Neuronal stem cell (in vitro differentiated cells): Measurements from ENCODE around the gene NOL6. TPM values are rescaled to one million over a fixed set of nuclear protein-coding genes. Genes with fewer than 3 reads are reported as not detected.
"Not testable (repeated sequence)": the region's sequence is repeated elsewhere in the genome, so short reads cannot be mapped to it uniquely, and the experiment has no call there.

Source experiments
- DNase-seq: peaks from one replicate; pipeline ENCODE4 v3.0.0-alpha.2; 2013; ENCODE audit warnings: low spot score
- H2AFZ ChIP-seq: one replicate; pipeline ENCODE4 v1.6.1; 2013; ENCODE audit warnings: mild to moderate bottlenecking, low read length, inconsistent platforms
- H2AK5ac ChIP-seq: 2 replicates; pipeline ENCODE4 v1.6.1; 2013; ENCODE audit warnings: low read depth, mild to moderate bottlenecking, inconsistent platforms, low read length, moderate library complexity, mixed read lengths
- H2BK120ac ChIP-seq: 2 replicates; pipeline ENCODE4 v1.6.1; 2013; ENCODE audit warnings: low read depth, mild to moderate bottlenecking, inconsistent platforms, low read length, moderate library complexity, mixed read lengths
- H2BK12ac ChIP-seq: one replicate; pipeline ENCODE4 v1.6.1; 2013; ENCODE audit warnings: low read length, inconsistent platforms
- H2BK15ac ChIP-seq: 2 replicates; pipeline ENCODE4 v1.6.1; 2013; ENCODE audit warnings: mild to moderate bottlenecking, low read length, inconsistent platforms, mixed read lengths
- H2BK5ac ChIP-seq: one replicate; pipeline ENCODE4 v1.6.1; 2013; ENCODE audit warnings: inconsistent platforms, mild to moderate bottlenecking, low read length, moderate library complexity
- H3K14ac ChIP-seq: one replicate; pipeline ENCODE4 v1.6.1; 2013; ENCODE audit warnings: low read length, inconsistent platforms
- H3K18ac ChIP-seq: 2 replicates; pipeline ENCODE4 v1.6.1; 2013; ENCODE audit warnings: low read length, inconsistent platforms
- H3K23ac ChIP-seq: 2 replicates; pipeline ENCODE4 v1.6.1; 2013; ENCODE audit warnings: low read depth, mild to moderate bottlenecking, mixed read lengths, low read length, inconsistent platforms; ENCODE audit not compliant: poor library complexity
- H3K27ac ChIP-seq: replicated peaks from 3 replicates; pipeline ENCODE4 v1.5.1; 2013; ENCODE audit warnings: low read length, inconsistent platforms
- H3K27me3 ChIP-seq, 3 experiments: 2 replicates each; pipeline ENCODE4 v1.6.1; 2013; ENCODE audit warnings: low read length in 3 of 3, mild to moderate bottlenecking in 2 of 3, inconsistent platforms in 1 of 3, low read depth in 1 of 3, mixed read lengths in 1 of 3, moderate library complexity in 1 of 3; ENCODE audit not compliant: control insufficient read depth in 3 of 3, insufficient read depth in 3 of 3
- H3K36me3 ChIP-seq, 2 donors: replicated peaks in 1 of 2; 2 replicates each; pipeline ENCODE4 v1.6.1; 2013; ENCODE audit warnings: low read length in 2 of 2; ENCODE audit not compliant: control insufficient read depth in 2 of 2, insufficient read depth in 2 of 2
- H3K4ac ChIP-seq: 2 replicates; pipeline ENCODE4 v1.6.1; 2013; ENCODE audit warnings: inconsistent platforms, mild to moderate bottlenecking, low read length, moderate library complexity
- H3K4me1 ChIP-seq, 2 donors: 1 replicate in 1 of 2; 2 replicates in 1 of 2; pipeline ENCODE4 v1.6.1; 2013; ENCODE audit warnings: low read length in 2 of 2, low read depth in 1 of 2; ENCODE audit not compliant: control insufficient read depth in 2 of 2, insufficient read depth in 1 of 2
- H3K4me2 ChIP-seq: one replicate; pipeline ENCODE4 v1.6.1; 2013; ENCODE audit warnings: mild to moderate bottlenecking, low read length, inconsistent platforms; ENCODE audit not compliant: insufficient read depth, poor library complexity, severe bottlenecking
- H3K4me3 ChIP-seq, 2 donors: 2 replicates each; pipeline ENCODE4 v1.5.1; 2013; ENCODE audit warnings: low read length in 2 of 2, mild to moderate bottlenecking in 2 of 2, inconsistent platforms in 1 of 2, moderate library complexity in 1 of 2
- H3K79me1 ChIP-seq: one replicate; pipeline ENCODE4 v1.6.1; 2013; ENCODE audit warnings: low read depth, mild to moderate bottlenecking, inconsistent platforms, low read length, moderate library complexity
- H3K9ac ChIP-seq: one replicate; pipeline ENCODE4 v1.6.1; 2013; ENCODE audit warnings: mild to moderate bottlenecking, low read depth, low read length, inconsistent platforms; ENCODE audit not compliant: poor library complexity
- H3K9me3 ChIP-seq, 2 donors: replicated peaks in 1 of 2; 2 replicates each; pipeline versions ENCODE3 to v1.6.1; 2013; ENCODE audit warnings: low read length in 2 of 2, mild to moderate bottlenecking in 2 of 2, inconsistent platforms in 1 of 2, low read depth in 1 of 2, mixed read lengths in 1 of 2, moderate library complexity in 1 of 2; ENCODE audit not compliant: control insufficient read depth in 2 of 2, insufficient read depth in 1 of 2
- H4K8ac ChIP-seq: one replicate; pipeline ENCODE4 v1.6.1; 2013; ENCODE audit warnings: low read depth, mild to moderate bottlenecking, inconsistent platforms, low read length, moderate library complexity
- H4K91ac ChIP-seq: one replicate; pipeline ENCODE4 v1.6.1; 2013; ENCODE audit warnings: low read length, low read depth, mild to moderate bottlenecking, inconsistent platforms; ENCODE audit not compliant: poor library complexity
- WGBS, 2 donors: extraction: QIAGEN DNeasy Blood & Tissue Kit; methylation state at CpG; one replicate each; pipeline ENCODE4 v1.1.7; 2013; ENCODE audit warnings: missing lambda C conversion rate in 2 of 2, mixed read lengths in 1 of 2; ENCODE audit not compliant: insufficient read length in 2 of 2, insufficient replicate concordance in 1 of 2; ENCODE audit errors: extremely low coverage in 2 of 2; 5-methylcytosine and 5-hydroxymethylcytosine counted together
- polyA plus RNA-seq, 2 experiments: library from polyadenylated mRNA; stranded (reverse); fragments of 200-250 nt; gene quantifications; one replicate each; pipeline ENCODE4 v1.2.3, GENCODE V29; 2013

NOL6 gene, protein sequence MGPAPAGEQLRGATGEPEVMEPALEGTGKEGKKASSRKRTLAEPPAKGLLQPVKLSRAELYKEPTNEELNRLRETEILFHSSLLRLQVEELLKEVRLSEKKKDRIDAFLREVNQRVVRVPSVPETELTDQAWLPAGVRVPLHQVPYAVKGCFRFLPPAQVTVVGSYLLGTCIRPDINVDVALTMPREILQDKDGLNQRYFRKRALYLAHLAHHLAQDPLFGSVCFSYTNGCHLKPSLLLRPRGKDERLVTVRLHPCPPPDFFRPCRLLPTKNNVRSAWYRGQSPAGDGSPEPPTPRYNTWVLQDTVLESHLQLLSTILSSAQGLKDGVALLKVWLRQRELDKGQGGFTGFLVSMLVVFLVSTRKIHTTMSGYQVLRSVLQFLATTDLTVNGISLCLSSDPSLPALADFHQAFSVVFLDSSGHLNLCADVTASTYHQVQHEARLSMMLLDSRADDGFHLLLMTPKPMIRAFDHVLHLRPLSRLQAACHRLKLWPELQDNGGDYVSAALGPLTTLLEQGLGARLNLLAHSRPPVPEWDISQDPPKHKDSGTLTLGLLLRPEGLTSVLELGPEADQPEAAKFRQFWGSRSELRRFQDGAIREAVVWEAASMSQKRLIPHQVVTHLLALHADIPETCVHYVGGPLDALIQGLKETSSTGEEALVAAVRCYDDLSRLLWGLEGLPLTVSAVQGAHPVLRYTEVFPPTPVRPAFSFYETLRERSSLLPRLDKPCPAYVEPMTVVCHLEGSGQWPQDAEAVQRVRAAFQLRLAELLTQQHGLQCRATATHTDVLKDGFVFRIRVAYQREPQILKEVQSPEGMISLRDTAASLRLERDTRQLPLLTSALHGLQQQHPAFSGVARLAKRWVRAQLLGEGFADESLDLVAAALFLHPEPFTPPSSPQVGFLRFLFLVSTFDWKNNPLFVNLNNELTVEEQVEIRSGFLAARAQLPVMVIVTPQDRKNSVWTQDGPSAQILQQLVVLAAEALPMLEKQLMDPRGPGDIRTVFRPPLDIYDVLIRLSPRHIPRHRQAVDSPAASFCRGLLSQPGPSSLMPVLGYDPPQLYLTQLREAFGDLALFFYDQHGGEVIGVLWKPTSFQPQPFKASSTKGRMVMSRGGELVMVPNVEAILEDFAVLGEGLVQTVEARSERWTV
- 10.4 TPM for polyA plus RNA-seq (2013, experiment 1 of 2)
- 10.7 TPM for polyA plus RNA-seq (2013, experiment 2 of 2)

DNA sequence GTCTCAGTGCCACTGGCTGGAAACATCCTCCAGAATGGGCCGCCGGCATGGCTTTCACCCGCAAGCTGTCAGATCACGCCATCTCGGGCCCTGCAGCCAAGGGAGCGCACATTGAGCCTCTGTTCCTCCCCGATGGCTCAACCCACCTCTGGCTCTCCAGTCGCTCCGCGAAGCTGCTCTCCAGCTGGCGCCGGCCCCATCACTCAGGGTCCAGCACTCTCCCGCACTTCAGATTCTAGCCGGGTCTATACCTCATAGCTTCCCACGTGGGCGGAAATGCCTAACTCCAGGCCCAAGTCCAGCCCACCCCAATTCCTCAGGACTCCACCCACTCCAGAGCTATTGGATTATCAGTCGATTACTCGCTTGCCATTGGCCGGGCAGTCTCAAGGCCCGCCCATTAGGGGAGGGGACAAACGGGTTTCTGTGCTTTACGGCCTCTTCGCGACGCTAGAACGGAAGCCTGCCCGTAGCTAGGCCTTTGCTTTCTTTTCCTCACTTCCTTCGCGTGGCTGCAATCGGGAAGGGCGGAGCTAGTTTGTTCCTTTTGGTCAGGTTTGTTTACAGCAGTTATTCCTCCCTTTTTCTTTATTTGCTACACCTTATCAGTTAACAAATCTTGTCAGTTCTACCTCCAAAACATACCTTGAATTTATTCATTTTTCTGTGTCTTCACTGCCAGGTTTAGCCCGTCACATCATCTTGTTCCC lies at the start of gene NOL6:
Gene NOL6 (minus strand): TSS at position 282 of the 710 bp plus-strand sequence. CDS start 82 bp downstream, at position 200.
- Histone ChIP-seq H3K4me3 (peak within 1 kb of the TSS; percentile 74 to 94), H3K14ac (no peak within 1 kb of the TSS)
- WGBS, 2 donors = no CpG with 5 or more reads among the region's 32 CpGs

DNA sequence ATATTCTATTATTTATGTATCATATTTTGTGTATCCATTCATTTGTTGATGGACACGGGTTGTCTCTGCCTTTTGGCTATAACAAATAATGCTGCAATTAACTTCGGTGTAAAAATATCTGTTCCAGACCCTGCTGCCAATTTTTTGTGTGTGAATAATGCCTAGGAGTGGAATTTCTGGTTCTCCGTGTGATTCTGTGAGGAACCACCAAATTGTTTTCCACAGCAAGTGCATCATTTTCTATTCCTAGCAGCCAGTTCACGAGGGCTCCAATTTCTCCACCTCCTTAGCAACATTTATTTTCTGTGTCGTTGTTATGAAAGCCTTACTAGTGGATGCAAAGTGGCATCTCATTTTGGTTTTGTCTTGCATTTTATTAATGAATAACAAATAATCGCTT lies 48.1 kb upstream of the NOL6 start:
- H3K4me2 ChIP-seq, H3K27ac ChIP-seq, H3K4me1 ChIP-seq, H3K79me1 ChIP-seq, H4K91ac ChIP-seq, H3K18ac ChIP-seq, H3K23ac ChIP-seq, H2BK5ac ChIP-seq, H2AFZ ChIP-seq, H3K14ac ChIP-seq, H3K36me3 ChIP-seq, H2BK15ac ChIP-seq, H2AK5ac ChIP-seq, H2BK120ac ChIP-seq, H3K9ac ChIP-seq, DNase-seq, H3K4ac ChIP-seq, H3K4me3 ChIP-seq, H3K9me3 ChIP-seq, H2BK12ac ChIP-seq, H4K8ac ChIP-seq: not testable (repeated sequence)
- WGBS, 2 donors = no CpG with 5 or more reads among the region's 6 CpGs
- H3K27me3 ChIP-seq = peaks cover 0 to 48% (median 5%) of the 10 kb centered on the region in 3 experiments

More for the DNA sequence above, at the start of gene NOL6:
- H3K79me1 ChIP-seq = peaks cover 8% of the 10 kb centered on the region
- peak within 1 kb of the TSS; percentile 62 for H3K18ac ChIP-seq
- no peak within 1 kb of the TSS for H2BK5ac ChIP-seq
- peak within 1 kb of the TSS; percentile 57 for H3K4me2 ChIP-seq
- peaks cover 4 to 8% of the 10 kb centered on the region in 2 donors for H3K4me1 ChIP-seq
- H3K23ac ChIP-seq = no peak within 1 kb of the TSS
- no peak within 1 kb of the TSS for H2BK15ac ChIP-seq
- peak within 1 kb of the TSS; percentile 44 for H3K9ac ChIP-seq
- peak; percentile 99 for DNase-seq
- H4K91ac ChIP-seq = no peak within 1 kb of the TSS
- H2BK12ac ChIP-seq = no peak within 1 kb of the TSS
- no peak within 1 kb of the TSS for H4K8ac ChIP-seq
- peaks cover 21 to 37% of the 10 kb centered on the region in 2 donors for H3K36me3 ChIP-seq
- no peak within 1 kb of the TSS for H2AK5ac ChIP-seq
- H2BK120ac ChIP-seq = no peak within 1 kb of the TSS
- H3K27ac ChIP-seq = no peak within 1 kb of the TSS
- H2AFZ ChIP-seq = peak within 1 kb of the TSS; percentile 76
- no peaks in the 10 kb centered on the region for H3K27me3 ChIP-seq
- no peak within 1 kb of the TSS for H3K4ac ChIP-seq
- no peaks in the 10 kb centered on the region for H3K9me3 ChIP-seq

DNA sequence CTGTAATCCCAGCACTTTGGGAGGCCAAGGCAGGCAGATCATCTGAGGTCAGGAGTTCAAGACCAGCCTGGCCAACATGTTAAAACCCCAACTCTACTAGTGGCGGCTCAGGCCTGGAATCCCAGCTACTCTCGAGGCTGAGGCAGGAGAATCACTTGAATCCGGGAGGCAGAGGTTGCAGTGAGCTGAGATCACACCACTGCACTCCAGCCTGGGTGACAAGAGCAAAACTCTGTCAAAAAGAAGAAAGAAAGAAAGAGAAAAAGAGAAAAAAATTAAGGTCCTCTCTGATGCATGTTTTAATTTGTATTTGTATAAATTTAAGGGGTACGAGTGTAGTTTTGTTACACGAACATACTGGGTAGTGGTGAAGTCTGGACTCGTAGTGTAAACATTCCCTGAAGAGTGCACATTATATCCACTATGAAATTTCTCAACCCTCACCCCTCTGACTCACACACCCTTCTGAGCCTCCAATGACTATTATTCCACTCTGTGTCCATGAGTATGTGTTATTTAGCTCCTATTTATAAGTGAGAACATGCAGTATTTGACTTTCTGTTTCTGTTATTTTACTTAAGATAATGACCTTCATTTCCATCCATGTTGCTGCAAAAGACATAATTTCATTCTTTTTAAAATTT lies 44.3 kb upstream of the NOL6 start:
- H2BK15ac ChIP-seq, H3K23ac ChIP-seq, H2AFZ ChIP-seq, H3K36me3 ChIP-seq, H3K9ac ChIP-seq, H3K14ac ChIP-seq, H2BK5ac ChIP-seq, H4K91ac ChIP-seq, H4K8ac ChIP-seq, H3K27ac ChIP-seq, H3K4me2 ChIP-seq, H3K4me3 ChIP-seq, H3K18ac ChIP-seq, H2BK120ac ChIP-seq, H3K9me3 ChIP-seq, H3K4ac ChIP-seq, H2BK12ac ChIP-seq, H3K4me1 ChIP-seq, DNase-seq, H2AK5ac ChIP-seq, H3K79me1 ChIP-seq: not testable (repeated sequence)
- WGBS, 2 donors = no CpG with 5 or more reads among the region's 6 CpGs
- peaks cover 0 to 19% (median 0%) of the 10 kb centered on the region in 3 experiments for H3K27me3 ChIP-seq
